CD14-positive monocyte (primary cell): ENCODE data around the gene DNAJB11. TPM values are rescaled to one million over a fixed set of nuclear protein-coding genes. Genes with fewer than 3 reads are reported as not detected.
"Not testable (repeated sequence)": the region's sequence is repeated elsewhere in the genome, so short reads cannot be mapped to it uniquely, and the experiment has no call there.

Source experiments
- DNase-seq, 3 donors: peaks; one replicate each; pipeline ENCODE4 v3.0.0-alpha.2; 2011 to 2022
- H2AFZ ChIP-seq: 2 replicates; pipeline ENCODE4 v1.6.0; 2012; ENCODE audit warnings: mild to moderate bottlenecking, low read depth, low read length, inconsistent platforms; ENCODE audit not compliant: insufficient read depth, poor library complexity, severe bottlenecking
- H3K27ac ChIP-seq, 2 donors: 1 replicate in 1 of 2; 2 replicates in 1 of 2; pipeline ENCODE4 v1.5.1; 2012 to 2013; ENCODE audit warnings: low read length in 2 of 2, control low read depth in 1 of 2, inconsistent platforms in 1 of 2, low read depth in 1 of 2, mild to moderate bottlenecking in 1 of 2
- H3K27me3 ChIP-seq, 2 donors: one replicate each; pipeline versions ENCODE4 v1.6.0 to v1.6.1; 2011 to 2013; ENCODE audit warnings: low read length in 2 of 2; ENCODE audit not compliant: control insufficient read depth in 2 of 2, insufficient read depth in 2 of 2
- H3K36me3 ChIP-seq, 2 donors: replicated peaks in 1 of 2; 1 replicate in 1 of 2; 2 replicates in 1 of 2; pipeline versions ENCODE4 v1.5.1 to v1.6.1; 2012 to 2013; ENCODE audit warnings: low read length in 2 of 2, control low read depth in 1 of 2, inconsistent platforms in 1 of 2, mild to moderate bottlenecking in 1 of 2; ENCODE audit not compliant: insufficient read depth in 2 of 2, control insufficient read depth in 1 of 2
- H3K4me1 ChIP-seq, 2 donors: 1 replicate in 1 of 2; 2 replicates in 1 of 2; pipeline versions ENCODE4 v1.5.1 to v1.6.1; 2012 to 2013; ENCODE audit warnings: low read length in 2 of 2, control low read depth in 1 of 2, inconsistent platforms in 1 of 2, mild to moderate bottlenecking in 1 of 2, moderate library complexity in 1 of 2; ENCODE audit not compliant: insufficient read depth in 2 of 2, control insufficient read depth in 1 of 2
- H3K4me2 ChIP-seq: replicated peaks from 2 replicates; pipeline ENCODE3; 2012; ENCODE audit warnings: low read length, moderate library complexity, mild to moderate bottlenecking; ENCODE audit not compliant: poor library complexity, severe bottlenecking; ENCODE audit errors: extremely low read depth
- H3K4me3 ChIP-seq, 3 experiments: fragments of 200-600 bp in 1 of 3; sonication (generic) in 1 of 3; replicated peaks in 1 of 3; 1 replicate in 2 of 3; 2 replicates in 1 of 3; pipeline ENCODE4 v1.5.1; 2011 to 2013; ENCODE audit warnings: low read length in 3 of 3, mild to moderate bottlenecking in 3 of 3, control low read depth in 2 of 3, low read depth in 2 of 3, inconsistent platforms in 1 of 3, moderate library complexity in 1 of 3
- H3K79me2 ChIP-seq: 2 replicates; pipeline ENCODE4 v1.6.0; 2012; ENCODE audit warnings: mild to moderate bottlenecking, control low read depth, inconsistent platforms, low read length, moderate library complexity; ENCODE audit not compliant: insufficient read depth
- H3K9ac ChIP-seq: 2 replicates; pipeline ENCODE4 v1.6.0; 2017; ENCODE audit warnings: low read length, mild to moderate bottlenecking; ENCODE audit not compliant: insufficient read depth, poor library complexity, severe bottlenecking
- H3K9me3 ChIP-seq, 2 donors: replicated peaks in 1 of 2; 1 replicate in 1 of 2; 2 replicates in 1 of 2; pipeline versions ENCODE4 v1.5.1 to v1.6.1; 2012 to 2013; ENCODE audit warnings: low read length in 2 of 2, control low read depth in 1 of 2; ENCODE audit not compliant: control insufficient read depth in 1 of 2, insufficient read depth in 1 of 2
- H4K20me1 ChIP-seq: 2 replicates; pipeline ENCODE4 v1.6.0; 2012; ENCODE audit warnings: mild to moderate bottlenecking, low read length, control low read depth, moderate library complexity; ENCODE audit not compliant: insufficient read depth
- H3K27ac Mint-ChIP-seq, 7 donors: one replicate each; pipeline ENCODE4 v1.8.0; 2020; ENCODE audit warnings: mild to moderate bottlenecking in 7 of 7, mixed read lengths in 7 of 7, moderate library complexity in 6 of 7, inconsistent platforms in 2 of 7
- H3K27me3 Mint-ChIP-seq, 3 donors: one replicate each; pipeline ENCODE4 v1.8.0; 2021 to 2022; ENCODE audit warnings: low read depth in 3 of 3, mild to moderate bottlenecking in 3 of 3, mixed read lengths in 3 of 3, moderate library complexity in 3 of 3, inconsistent platforms in 1 of 3
- H3K36me3 Mint-ChIP-seq, 2 donors: one replicate each; pipeline ENCODE4 v1.8.0; 2020; ENCODE audit warnings: mixed read lengths in 2 of 2, inconsistent platforms in 1 of 2, mild to moderate bottlenecking in 1 of 2
- H3K4me1 Mint-ChIP-seq: one replicate; pipeline ENCODE4 v1.8.0; 2020; ENCODE audit warnings: mild to moderate bottlenecking, mixed read lengths
- H3K4me3 Mint-ChIP-seq, 2 donors: one replicate each; pipeline ENCODE4 v1.8.0; 2020; ENCODE audit warnings: mild to moderate bottlenecking in 2 of 2, mixed read lengths in 2 of 2, moderate library complexity in 1 of 2
- H3K9me3 Mint-ChIP-seq, 7 donors: one replicate each; pipeline ENCODE4 v1.8.0; 2020 to 2022; ENCODE audit warnings: mixed read lengths in 7 of 7, mild to moderate bottlenecking in 6 of 7, moderate library complexity in 6 of 7, inconsistent platforms in 2 of 7
- CTCF ChIP-seq: fragments of 200-600 bp; IDR thresholded peaks from one replicate; pipeline ENCODE4 v1.8.0; 2022; ENCODE audit warnings: antibody characterized with exemption, mild to moderate bottlenecking
- WGBS: methylation state at CpG from one replicate; pipeline ENCODE4 v1.1.5; 2013; ENCODE audit warnings: missing lambda C conversion rate; ENCODE audit not compliant: insufficient coverage; 5-methylcytosine and 5-hydroxymethylcytosine counted together
- intact Hi-C, 2 donors: fragments of 100-400 bp; cut with micrococcal nuclease; formaldehyde crosslinking; loops; one replicate each; pipeline versions ENCODE4 v1.15.0 to v1.15.1; 2023
- polyA plus RNA-seq, 3 donors: library from polyadenylated mRNA; depleted of rRNA in 1 of 3; unstranded in 2 of 3; stranded (reverse) in 1 of 3; fragments of 300-500 nt in 2 of 3; fragments of >200 nt in 1 of 3; fragmentation: Illumina TruSeq in 2 of 3; gene quantifications; 1 replicate in 2 of 3; 2 replicates in 1 of 3; pipeline ENCODE4 v1.2.3, GENCODE V29; 2012 to 2021

Gene DNAJB11
- polyA plus RNA-seq, 3 donors: 32.5 to 45.8 (median 44.6) TPM

GRCh38 chr3:186630950-186631641, 60.6 kb downstream of the DNAJB11 start:
- H3K36me3 ChIP-seq: no peaks in the 10 kb centered on the region
- no peak for DNase-seq
- H3K9ac ChIP-seq: no peak overlapping the region
- no peak overlapping the region for H3K4me3 ChIP-seq
- H2AFZ ChIP-seq: no peak overlapping the region
- no peak overlapping the region for H3K27ac ChIP-seq
- TF ChIP-seq CTCF: no peak
- H3K9me3 ChIP-seq: no peaks in the 10 kb centered on the region
- no peak overlapping the region for H3K27ac Mint-ChIP-seq
- peaks cover 4 to 9% (median 6%) of the 10 kb centered on the region in 3 donors for H3K27me3 Mint-ChIP-seq
- H3K9me3 Mint-ChIP-seq: peaks cover 0 to 4% (median 0%) of the 10 kb centered on the region in 7 donors
- H3K4me3 Mint-ChIP-seq: no peak overlapping the region
- intact Hi-C loops: no loop called here
- no peaks in the 10 kb centered on the region for H3K4me1 ChIP-seq
- no peaks in the 10 kb centered on the region for H3K4me1 Mint-ChIP-seq
- no peaks in the 10 kb centered on the region for H4K20me1 ChIP-seq
- H3K4me2 ChIP-seq: no peak overlapping the region
- no peaks in the 10 kb centered on the region for H3K36me3 Mint-ChIP-seq
- WGBS: 78% methylated on average over 5 of the region's 6 CpGs
- no peaks in the 10 kb centered on the region for H3K79me2 ChIP-seq
- peaks cover 0 to 2% of the 10 kb centered on the region in 2 donors for H3K27me3 ChIP-seq

GRCh38 chr3:186633481-186633880, 63.0 kb downstream of the DNAJB11 start:
- Histone ChIP-seq H3K36me3 (no peaks in the 10 kb centered on the region), H3K79me2 (no peaks in the 10 kb centered on the region), H3K27ac (no peak overlapping the region), H3K9ac (no peak overlapping the region), H3K4me2 (no peak overlapping the region), H3K4me3 (no peak overlapping the region), H3K27me3 (no peaks in the 10 kb centered on the region), H3K9me3 (no peaks in the 10 kb centered on the region), H3K4me1 (no peaks in the 10 kb centered on the region), H4K20me1 (no peaks in the 10 kb centered on the region), H2AFZ (no peak overlapping the region)
- Mint-ChIP-seq H3K27ac (no peak overlapping the region), H3K4me3 (no peak overlapping the region), H3K9me3 (peaks cover 0 to 4% (median 0%) of the 10 kb centered on the region in 7 donors), H3K4me1 (no peaks in the 10 kb centered on the region), H3K27me3 (peaks cover 4 to 13% (median 7%) of the 10 kb centered on the region in 3 donors), H3K36me3 (no peaks in the 10 kb centered on the region)
- no peak for DNase-seq
- TF ChIP-seq CTCF: no peak
- intact Hi-C loops: no loop called here

- H3K4me3 Mint-ChIP-seq, H3K27me3 ChIP-seq, H3K9me3 ChIP-seq, H3K79me2 ChIP-seq, H3K4me1 Mint-ChIP-seq, H3K4me3 ChIP-seq, H3K9ac ChIP-seq, H3K9me3 Mint-ChIP-seq, H3K36me3 Mint-ChIP-seq, H2AFZ ChIP-seq, H3K4me1 ChIP-seq, H3K27ac ChIP-seq, H3K36me3 ChIP-seq, DNase-seq, H3K27ac Mint-ChIP-seq, H3K4me2 ChIP-seq, intact Hi-C loops, H4K20me1 ChIP-seq: not testable (repeated sequence)
- no CpG with 5 or more reads among the region's 5 CpGs for WGBS
- H3K27me3 Mint-ChIP-seq: peaks cover 4 to 15% (median 10%) of the 10 kb centered on the region in 3 donors
Observed at GRCh38 chr3:186634207-186634606, 63.7 kb downstream of the DNAJB11 start.
